Fibroblast of lung (primary cell): ENCODE results near the gene QRFPR. TPM values are rescaled to one million over a fixed set of nuclear protein-coding genes. Genes with fewer than 3 reads are reported as not detected.

Source experiments
- DNase-seq, 2 donors: peaks; one replicate each; pipeline versions ENCODE4 v3.0.0 to v3.0.0-alpha.2; 2010; ENCODE audit warnings: low read depth in 2 of 2
- H2AFZ ChIP-seq: 2 replicates; pipeline ENCODE4 v1.5.1; 2012; ENCODE audit warnings: low read length, control low read depth, inconsistent platforms
- H3K27ac ChIP-seq: 2 replicates; pipeline ENCODE4 v1.5.1; 2011; ENCODE audit warnings: low read length, control low read depth; ENCODE audit not compliant: insufficient read depth
- H3K27me3 ChIP-seq: 2 replicates; pipeline ENCODE4 v1.5.1; 2011; ENCODE audit warnings: mild to moderate bottlenecking, low read length; ENCODE audit not compliant: control insufficient read depth, insufficient read depth
- H3K36me3 ChIP-seq: 2 replicates; pipeline ENCODE4 v1.5.1; 2011; ENCODE audit warnings: low read length; ENCODE audit not compliant: control insufficient read depth, insufficient read depth
- H3K4me1 ChIP-seq: 2 replicates; pipeline ENCODE4 v1.5.1; 2011; ENCODE audit warnings: low read length; ENCODE audit not compliant: control insufficient read depth, insufficient read depth; ENCODE audit errors: extremely low read depth
- H3K4me2 ChIP-seq: 2 replicates; pipeline ENCODE4 v1.5.1; 2011; ENCODE audit warnings: low read length, control low read depth; ENCODE audit not compliant: insufficient read depth; ENCODE audit errors: extremely low read depth
- H3K4me3 ChIP-seq, 4 experiments: fragments of 200-600 bp in 1 of 4; sonication (generic) in 1 of 4; replicated peaks in 1 of 4; 2 replicates each; pipeline ENCODE4 v1.5.1; 2011 to 2016; ENCODE audit warnings: low read length in 4 of 4, low read depth in 3 of 4, mild to moderate bottlenecking in 3 of 4, control low read depth in 2 of 4, inconsistent platforms in 1 of 4, mixed read lengths in 1 of 4; ENCODE audit not compliant: insufficient read depth in 1 of 4; ENCODE audit errors: control extremely low read depth in 1 of 4
- H3K79me2 ChIP-seq: 2 replicates; pipeline ENCODE4 v1.5.1; 2012; ENCODE audit warnings: mild to moderate bottlenecking, low read length, inconsistent platforms; ENCODE audit not compliant: control insufficient read depth, insufficient read depth
- H3K9ac ChIP-seq: 2 replicates; pipeline ENCODE4 v1.5.1; 2011; ENCODE audit warnings: mild to moderate bottlenecking, low read length, control low read depth; ENCODE audit not compliant: insufficient read depth
- H3K9me3 ChIP-seq: 2 replicates; pipeline ENCODE4 v1.5.1; 2012; ENCODE audit warnings: low read depth, low read length; ENCODE audit not compliant: control insufficient read depth, insufficient read depth
- H4K20me1 ChIP-seq: 2 replicates; pipeline ENCODE4 v1.5.1; 2011; ENCODE audit warnings: low read length; ENCODE audit not compliant: control insufficient read depth, insufficient read depth; ENCODE audit errors: extremely low read depth
- CTCF ChIP-seq, 2 donors: IDR thresholded peaks in 1 of 2; conservative IDR thresholded peaks in 1 of 2; 1 replicate in 1 of 2; 2 replicates in 1 of 2; pipeline ENCODE4 v1.5.1; 2011 to 2012; ENCODE audit warnings: low read length in 2 of 2, control low read depth in 1 of 2, inconsistent platforms in 1 of 2, low read depth in 1 of 2, mild to moderate bottlenecking in 1 of 2
- EZH2 ChIP-seq: IDR thresholded peaks from 2 replicates; pipeline ENCODE4 v1.5.1; 2012; ENCODE audit warnings: low read length, control low read depth, mild to moderate bottlenecking; ENCODE audit errors: missing control alignments
- polyA plus RNA-seq, 2 donors: library from polyadenylated mRNA; depleted of rRNA in 1 of 2; stranded (reverse) in 1 of 2; unstranded in 1 of 2; fragments of >200 nt; gene quantifications; 2 replicates each; pipeline ENCODE4 v1.2.1, GENCODE V29; 2011 to 2012; ENCODE audit warnings: missing spikeins in 1 of 2
- total RNA-seq: library from RNA; depleted of rRNA; stranded (reverse); fragments of >200 nt; gene quantifications from 2 replicates; pipeline ENCODE4 v1.2.1, GENCODE V29; 2014

The QRFPR gene
- total and polyA plus RNA-seq, 2 donors (not counting 1 experiment from before 2014, with no cell fraction given), result not detected

DNA sequence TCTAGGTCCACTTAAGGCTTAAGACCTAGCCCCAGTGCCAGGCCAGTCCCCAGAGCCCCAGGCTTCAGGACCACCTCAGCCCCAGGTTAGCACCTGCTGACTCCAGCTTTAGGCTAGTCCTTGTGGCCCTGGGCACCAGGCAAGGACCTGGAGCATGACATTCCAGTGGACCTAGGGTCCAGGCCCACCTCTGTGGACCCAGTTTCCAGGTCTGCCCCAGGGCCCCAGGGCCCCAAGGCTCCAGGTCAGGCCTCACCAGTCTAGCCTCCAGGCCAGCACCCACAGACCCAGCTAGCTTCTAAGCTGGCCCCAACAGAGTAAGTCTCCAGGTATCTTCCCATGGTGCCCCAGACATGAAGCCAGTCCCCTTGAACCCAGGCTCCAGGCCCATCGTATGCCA is 97.5 kb downstream of the QRFPR start:
- no peaks in the 10 kb centered on the region for H3K36me3 ChIP-seq
- no peak overlapping the region for H2AFZ ChIP-seq
- TF ChIP-seq EZH2 (no peak), CTCF (conservative IDR thresholded peaks at IDR 0.05 in 1 of 2, IDR thresholded peaks at IDR 0.05 in 1 of 2; ENCODE audit: low read depth in 1 of 2, low read length in 2 of 2) (no peak)
- H3K4me2 ChIP-seq, result no peak overlapping the region
- no peaks in the 10 kb centered on the region for H3K79me2 ChIP-seq
- no peaks in the 10 kb centered on the region for H3K9me3 ChIP-seq
- no peaks in the 10 kb centered on the region for H4K20me1 ChIP-seq
- no peaks in the 10 kb centered on the region for H3K4me1 ChIP-seq
- H3K4me3 ChIP-seq, result no peak overlapping the region
- no peak overlapping the region for H3K27ac ChIP-seq
- H3K27me3 ChIP-seq, result no peaks in the 10 kb centered on the region
- no peak for DNase-seq
- H3K9ac ChIP-seq, result no peak overlapping the region

DNA sequence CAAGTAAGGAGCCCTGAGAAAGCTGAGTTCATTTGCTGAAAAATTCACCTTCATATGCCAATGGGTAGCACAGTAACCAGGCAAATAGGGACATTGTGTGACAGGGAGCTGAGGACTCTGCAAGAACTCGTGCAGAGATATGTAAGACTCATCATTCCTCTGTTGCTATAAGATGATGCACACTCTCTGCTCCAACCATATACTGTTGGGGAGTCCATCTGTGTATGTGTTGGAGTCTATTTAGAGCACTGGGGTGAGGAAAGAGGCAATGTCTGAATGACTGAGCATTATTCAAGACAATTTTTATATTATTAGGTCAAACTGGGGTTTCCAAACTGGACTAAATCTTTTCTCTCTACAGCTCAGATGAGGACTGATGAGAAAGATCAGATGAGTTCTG is 100.4 kb downstream of the QRFPR start:
- Histone ChIP-seq H3K4me3 (no peak overlapping the region), H2AFZ (no peak overlapping the region), H3K79me2 (no peaks in the 10 kb centered on the region), H3K27me3 (no peaks in the 10 kb centered on the region), H3K4me1 (no peaks in the 10 kb centered on the region), H3K9ac (no peak overlapping the region), H3K4me2 (no peak overlapping the region), H3K36me3 (no peaks in the 10 kb centered on the region), H3K9me3 (no peaks in the 10 kb centered on the region), H3K27ac (no peak overlapping the region), H4K20me1 (no peaks in the 10 kb centered on the region)
- no peak for DNase-seq
- TF ChIP-seq CTCF (conservative IDR thresholded peaks at IDR 0.05 in 1 of 2, IDR thresholded peaks at IDR 0.05 in 1 of 2; ENCODE audit: low read depth in 1 of 2, low read length in 2 of 2) (no peak), EZH2 (no peak)

DNA sequence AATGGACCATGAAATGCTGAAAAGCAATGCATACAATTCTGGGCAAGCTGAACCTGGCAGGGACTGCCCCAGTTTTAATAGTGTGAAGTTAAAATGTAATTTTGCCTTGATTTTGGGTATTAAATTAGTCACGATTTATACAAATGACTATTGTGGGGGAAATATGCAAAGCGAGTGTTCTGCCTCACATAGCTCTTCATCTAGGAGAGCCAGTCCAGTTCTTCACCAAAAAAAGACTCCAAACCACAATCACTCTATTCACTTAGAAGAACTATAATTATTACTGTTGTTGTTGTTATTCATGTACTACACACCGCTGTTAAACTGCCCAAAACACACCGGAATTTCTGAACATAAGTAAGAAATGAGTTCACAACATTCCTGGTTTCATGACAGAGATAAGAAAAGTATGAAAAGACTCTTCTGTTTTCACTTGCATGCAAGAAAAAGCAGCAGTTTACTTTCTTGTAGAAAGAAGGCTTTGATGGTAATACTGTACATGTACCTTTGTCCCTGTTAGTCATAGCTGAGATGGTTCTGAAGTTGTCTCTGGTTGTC is 101.9 kb downstream of the QRFPR start:
- no peak overlapping the region for H2AFZ ChIP-seq
- TF ChIP-seq CTCF (conservative IDR thresholded peaks at IDR 0.05 in 1 of 2, IDR thresholded peaks at IDR 0.05 in 1 of 2; ENCODE audit: low read depth in 1 of 2, low read length in 2 of 2) (no peak), EZH2 (no peak)
- no peaks in the 10 kb centered on the region for H3K79me2 ChIP-seq
- no peak overlapping the region for H3K9ac ChIP-seq
- H3K9me3 ChIP-seq, result no peaks in the 10 kb centered on the region
- H3K27ac ChIP-seq, result no peak overlapping the region
- DNase-seq, result peak in 1 of 2 donors; percentile 87
- no peaks in the 10 kb centered on the region for H3K4me1 ChIP-seq
- no peaks in the 10 kb centered on the region for H3K36me3 ChIP-seq
- no peak overlapping the region for H3K4me3 ChIP-seq
- H4K20me1 ChIP-seq, result no peaks in the 10 kb centered on the region
- H3K4me2 ChIP-seq, result no peak overlapping the region
- no peaks in the 10 kb centered on the region for H3K27me3 ChIP-seq

Other genes starting within 250 kb of the QRFPR start
- gene TNIP3, start 216.7 kb downstream of the QRFPR start, total RNA-seq, result 0.26 and 0.50 TPM in 2 replicates
- 0.42 and 0.51 TPM in 2 replicates for gene TNIP3, start 216.7 kb downstream of the QRFPR start, polyA plus RNA-seq